T-cell (primary cell): ENCODE results near the gene UBB. TPM values are rescaled to one million over a fixed set of nuclear protein-coding genes. Genes with fewer than 3 reads are reported as not detected.
"Not testable (repeated sequence)": the region's sequence is repeated elsewhere in the genome, so short reads cannot be mapped to it uniquely, and the experiment has no call there.

Experiments
- ATAC-seq, 4 experiments: fragments of 200-7000 bp in 3 of 4; fragments of 150-1000 bp in 1 of 4; cut with Tn5 transposase; replicated peaks in 1 of 4; 1 replicate in 3 of 4; 2 replicates in 1 of 4; pipeline ENCODE4 v1.10.0; 2021; ENCODE audit warnings: moderate library complexity in 3 of 4, mild to moderate bottlenecking in 2 of 4, moderate number of reproducible peaks in 1 of 4
- CTCF ChIA-PET, 2 donors: fragments of 300-600 bp; sonication (Branson Sonifier 250); formaldehyde crosslinking; loops; one replicate each; lab custom pipeline; 2022; ENCODE audit warnings: antibody characterized with exemption in 2 of 2; lab: Charles Lee
- POLR2A ChIA-PET, 2 donors: fragments of 300-600 bp; sonication (Branson Sonifier 250); formaldehyde crosslinking; loops; one replicate each; lab custom pipeline; 2022; ENCODE audit warnings: antibody characterized with exemption in 2 of 2; lab: Charles Lee
- DNase-seq, 35 experiments: peaks; one replicate each; pipeline versions ENCODE4 v3.0.0 to v3.0.0-alpha.2; 2013 to 2023
- H3K27ac ChIP-seq: one replicate; pipeline ENCODE4 v1.5.1; 2013; ENCODE audit warnings: low read length
- H3K27me3 ChIP-seq, 2 experiments: replicated peaks in 1 of 2; 1 replicate in 1 of 2; 2 replicates in 1 of 2; pipeline versions ENCODE4 v1.6.1 to v1.7.0; 2013; ENCODE audit warnings: low read length in 1 of 2, mixed read lengths in 1 of 2; ENCODE audit not compliant: control insufficient read depth in 2 of 2, insufficient read depth in 2 of 2; ENCODE audit errors: extremely low read depth in 1 of 2
- H3K36me3 ChIP-seq, 2 donors: 1 replicate in 1 of 2; 2 replicates in 1 of 2; pipeline versions ENCODE4 v1.6.1 to v1.7.0; 2013; ENCODE audit warnings: low read length in 1 of 2; ENCODE audit not compliant: control insufficient read depth in 2 of 2, insufficient read depth in 1 of 2; ENCODE audit errors: extremely low read depth in 1 of 2
- H3K4me1 ChIP-seq, 2 experiments: 1 replicate in 1 of 2; 2 replicates in 1 of 2; pipeline versions ENCODE4 v1.6.1 to v1.7.0; 2013; ENCODE audit warnings: low read length in 2 of 2, mixed read lengths in 1 of 2; ENCODE audit not compliant: insufficient read depth in 2 of 2, control insufficient read depth in 1 of 2; ENCODE audit errors: extremely low read depth in 1 of 2
- H3K4me3 ChIP-seq, 2 donors: 1 replicate in 1 of 2; 2 replicates in 1 of 2; pipeline versions ENCODE4 v1.5.1 to v1.7.0; 2013; ENCODE audit warnings: mild to moderate bottlenecking in 2 of 2, low read length in 1 of 2, moderate library complexity in 1 of 2; ENCODE audit not compliant: control insufficient read depth in 1 of 2; ENCODE audit errors: extremely low read depth in 1 of 2
- H3K9me3 ChIP-seq: 2 replicates; pipeline ENCODE4 v1.7.0; 2013
- H3K27ac Mint-ChIP-seq, 2 donors: one replicate each; pipeline ENCODE4 v1.8.0; 2020 to 2021; ENCODE audit warnings: mild to moderate bottlenecking in 2 of 2, mixed read lengths in 2 of 2
- H3K27me3 Mint-ChIP-seq, 2 donors: one replicate each; pipeline ENCODE4 v1.8.0; 2021 to 2022; ENCODE audit warnings: mixed read lengths in 2 of 2
- H3K36me3 Mint-ChIP-seq: one replicate; pipeline ENCODE4 v1.8.0; 2021; ENCODE audit warnings: mixed read lengths
- H3K4me1 Mint-ChIP-seq, 3 donors: one replicate each; pipeline ENCODE4 v1.8.0; 2020 to 2022; ENCODE audit warnings: mixed read lengths in 3 of 3, mild to moderate bottlenecking in 1 of 3
- H3K4me3 Mint-ChIP-seq, 3 donors: one replicate each; pipeline ENCODE4 v1.8.0; 2020 to 2022; ENCODE audit warnings: mild to moderate bottlenecking in 3 of 3, mixed read lengths in 3 of 3, moderate library complexity in 3 of 3
- H3K9me3 Mint-ChIP-seq, 3 donors: one replicate each; pipeline ENCODE4 v1.8.0; 2020 to 2022; ENCODE audit warnings: mixed read lengths in 3 of 3
- WGBS: methylation state at CpG from one replicate; pipeline ENCODE4 v1.1.5; 2013; ENCODE audit warnings: missing lambda C conversion rate; ENCODE audit not compliant: insufficient coverage; 5-methylcytosine and 5-hydroxymethylcytosine counted together
- total RNA-seq, 35 experiments: library from RNA in 6 of 35; stranded (reverse) in 6 of 35; fragments of 120-200 nt in 1 of 35; gene quantifications; one replicate each; pipeline versions ENCODE4 v1.2.1 to v1.2.4 and lab custom pipeline; 2013 to 2026

Gene UBB
- total RNA-seq, 5 donors from 2014 or later (not counting 1 experiment from before 2014, with no cell fraction given) = 669 to 892 (median 718) TPM

GRCh38 chr17:16384557-16384956 is 3.7 kb downstream of the UBB start:
- Mint-ChIP-seq H3K27me3 (no peaks in the 10 kb centered on the region), H3K9me3 (peaks cover 0 to 1% (median 0%) of the 10 kb centered on the region in 3 donors), H3K4me3 (peak overlapping the region in 1 of 3 donors; percentile 36), H3K36me3 (peaks cover 27% of the 10 kb centered on the region), H3K4me1 (peaks cover 45 to 55% (median 54%) of the 10 kb centered on the region in 3 donors), H3K27ac (peak overlapping the region; percentile 8 to 70)
- ATAC-seq (no peak), DNase-seq (no peak)
- Histone ChIP-seq H3K27ac (no peak overlapping the region), H3K9me3 (no peaks in the 10 kb centered on the region), H3K27me3 (peaks cover 0 to 8% of the 10 kb centered on the region in 2 experiments), H3K4me3 (no peak overlapping the region), H3K4me1 (peaks cover 7 to 45% of the 10 kb centered on the region in 2 experiments), H3K36me3 (peaks cover 0 to 17% of the 10 kb centered on the region in 2 donors)
- no CpG with 5 or more reads among the region's 5 CpGs for WGBS
- ChIA-PET CTCF (interaction anchor here (0.7 to 0.8 kb wide), 3 partner anchors 22 to 35 kb away, joined by 3 to 4 read pairs (median 3); partner anchors contain the start of gene CENPV (in 1 of the 2)), POLR2A (no interaction called here)

GRCh38 chr17:16386126-16386507 is 5.2 kb downstream of the UBB start:
- H3K36me3 Mint-ChIP-seq = peaks cover 27% of the 10 kb centered on the region
- ATAC-seq, H3K27ac Mint-ChIP-seq, DNase-seq, H3K9me3 Mint-ChIP-seq, H3K27ac ChIP-seq, H3K27me3 Mint-ChIP-seq, H3K27me3 ChIP-seq, H3K9me3 ChIP-seq: not testable (repeated sequence)
- POLR2A ChIA-PET = interaction anchor here in 1 of 2 donors (0.7 kb wide), 1 partner anchor 176 kb away, joined by 4 read pairs; no protein-coding TSS in a partner anchor
- WGBS = 64% methylated on average over 17 of the region's 23 CpGs
- H3K4me1 Mint-ChIP-seq = peaks cover 40 to 48% (median 46%) of the 10 kb centered on the region in 3 donors
- Histone ChIP-seq H3K36me3 (peaks cover 0 to 17% of the 10 kb centered on the region in 2 donors), H3K4me1 (peaks cover 7 to 36% of the 10 kb centered on the region in 2 experiments), H3K4me3 (peak overlapping the region; percentile 62 to 75)
- H3K4me3 Mint-ChIP-seq = peak overlapping the region; percentile 80 to 91 (median 84)
- CTCF ChIA-PET = interaction anchor here (0.9 to 1.4 kb wide), 4 partner anchors 29 to 81 kb away, joined by 3 to 10 read pairs (median 7); partner anchors contain the start of gene TRPV2 (in 1 of the 2)

GRCh38 chr17:16391451-16391850 is 10.6 kb downstream of the UBB start:
- no peak overlapping the region for H3K27ac Mint-ChIP-seq
- CTCF ChIA-PET = no interaction called here
- WGBS = 93% methylated on average over 13 of the region's 13 CpGs

GRCh38 chr17:16392491-16392890 is 11.6 kb downstream of the UBB start:
- H3K36me3 ChIP-seq, POLR2A ChIA-PET, H3K4me1 ChIP-seq, ATAC-seq, H3K9me3 Mint-ChIP-seq, H3K36me3 Mint-ChIP-seq, H3K4me1 Mint-ChIP-seq, H3K27me3 Mint-ChIP-seq, H3K27ac ChIP-seq, H3K27ac Mint-ChIP-seq, DNase-seq, H3K4me3 Mint-ChIP-seq, H3K27me3 ChIP-seq, H3K9me3 ChIP-seq, H3K4me3 ChIP-seq: not testable (repeated sequence)
- 92% methylated on average over 9 of the region's 11 CpGs for whole genome bisulfite sequencing
- CTCF ChIA-PET = interaction anchor here in 1 of 2 donors (0.7 kb wide), 1 partner anchor 127 kb away, joined by 3 read pairs; no protein-coding TSS in a partner anchor

More at GRCh38 chr17:16391451-16391850, 10.6 kb downstream of the UBB start:
- H3K9me3 ChIP-seq = no peaks in the 10 kb centered on the region
- no peak for ATAC-seq
- no peaks in the 10 kb centered on the region for H3K9me3 Mint-ChIP-seq
- H3K4me3 ChIP-seq = no peak overlapping the region
- no peaks in the 10 kb centered on the region for H3K36me3 ChIP-seq
- no peak overlapping the region for H3K27ac ChIP-seq
- H3K27me3 ChIP-seq = peaks cover 0 to 16% of the 10 kb centered on the region in 2 experiments
- H3K36me3 Mint-ChIP-seq = no peaks in the 10 kb centered on the region
- POLR2A ChIA-PET = no interaction called here
- peaks cover 6 to 9% (median 8%) of the 10 kb centered on the region in 3 donors for H3K4me1 Mint-ChIP-seq
- peaks cover 0 to 11% of the 10 kb centered on the region in 2 experiments for H3K4me1 ChIP-seq
- H3K27me3 Mint-ChIP-seq = no peaks in the 10 kb centered on the region
- no peak overlapping the region for H3K4me3 Mint-ChIP-seq
- DNase-seq = no peak

- ATAC-seq, H3K36me3 ChIP-seq, DNase-seq, H3K4me3 ChIP-seq, CTCF ChIA-PET, H3K4me3 Mint-ChIP-seq, H3K27ac ChIP-seq, H3K36me3 Mint-ChIP-seq, H3K4me1 Mint-ChIP-seq, H3K9me3 ChIP-seq, POLR2A ChIA-PET, H3K27me3 Mint-ChIP-seq, H3K27ac Mint-ChIP-seq, H3K9me3 Mint-ChIP-seq, H3K4me1 ChIP-seq: not testable (repeated sequence)
- H3K27me3 ChIP-seq = peaks cover 0 to 14% of the 10 kb centered on the region in 2 experiments
- 100% methylated on average over 1 of the region's 4 CpGs for WGBS
These were observed 15.0 kb downstream of the UBB start for GRCh38 chr17:16395887-16396286.

GRCh38 chr17:16396693-16397092 is 15.8 kb downstream of the UBB start:
- H3K27ac ChIP-seq, H3K4me3 Mint-ChIP-seq, H3K4me1 ChIP-seq, CTCF ChIA-PET, H3K9me3 Mint-ChIP-seq, POLR2A ChIA-PET, H3K36me3 ChIP-seq, H3K36me3 Mint-ChIP-seq, H3K27ac Mint-ChIP-seq, H3K4me1 Mint-ChIP-seq, DNase-seq, H3K9me3 ChIP-seq, H3K4me3 ChIP-seq, H3K27me3 ChIP-seq, H3K27me3 Mint-ChIP-seq, ATAC-seq: not testable (repeated sequence)
- WGBS = no CpG with 5 or more reads among the region's 2 CpGs
